Stomach (tissue), 4 donors: ENCODE results near the gene XRCC2.

Source experiments
- CTCF ChIP-seq, 7 experiments: fragments of 450-650 bp in 4 of 7; fragments of 200-600 bp in 3 of 7; sonication (generic) in 3 of 7; IDR thresholded peaks; one replicate each; pipeline ENCODE4 v1.5.1; 2016 to 2019; ENCODE audit warnings: antibody characterized with exemption in 7 of 7, control low read depth in 2 of 7, mild to moderate bottlenecking in 1 of 7
- POLR2A ChIP-seq, 4 donors: fragments of 450-650 bp; IDR thresholded peaks; one replicate each; pipeline ENCODE4 v1.6.1; 2016; ENCODE audit warnings: antibody characterized with exemption in 4 of 4, control low read depth in 2 of 4, mild to moderate bottlenecking in 1 of 4, moderate library complexity in 1 of 4

- no peak for TF ChIP-seq POLR2A (IDR thresholded peaks at IDR 0.05)
- no peak for TF ChIP-seq CTCF (IDR thresholded peaks at IDR 0.05)
Measured at GRCh38 chr7:152647009-152647408, 28.9 kb downstream of the XRCC2 start.
